ENCODE data around the gene RACK1.

RACK1 gene

DNA sequence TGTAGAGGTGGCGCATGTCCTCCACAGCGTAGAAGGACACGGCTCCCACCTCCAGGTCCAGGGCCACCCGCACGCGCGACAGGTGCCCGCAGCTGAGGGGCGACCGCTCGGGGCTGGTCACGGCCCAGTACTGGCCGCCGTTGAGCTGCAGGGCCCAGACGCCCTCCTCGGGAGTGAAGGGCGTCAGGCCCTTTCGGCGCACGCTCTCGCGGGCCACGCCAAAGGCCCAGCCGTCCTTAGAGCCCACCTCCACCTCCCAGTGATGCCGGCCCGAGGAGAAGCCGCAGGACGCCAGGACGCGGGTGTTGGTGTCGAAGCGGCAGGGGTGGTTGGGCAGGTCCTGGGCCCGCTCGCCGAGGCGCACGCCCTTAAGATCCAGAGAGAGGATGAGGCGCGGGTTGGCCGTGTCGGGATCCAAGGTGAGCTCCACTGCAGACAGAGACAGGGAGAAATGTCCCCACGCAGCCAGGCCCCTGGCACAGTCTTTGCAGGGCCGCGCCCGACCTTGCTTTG lies 48.4 kb downstream of the RACK1 start:
- DNase-seq (ENCODE audit: low spot score): no peak

DNA sequence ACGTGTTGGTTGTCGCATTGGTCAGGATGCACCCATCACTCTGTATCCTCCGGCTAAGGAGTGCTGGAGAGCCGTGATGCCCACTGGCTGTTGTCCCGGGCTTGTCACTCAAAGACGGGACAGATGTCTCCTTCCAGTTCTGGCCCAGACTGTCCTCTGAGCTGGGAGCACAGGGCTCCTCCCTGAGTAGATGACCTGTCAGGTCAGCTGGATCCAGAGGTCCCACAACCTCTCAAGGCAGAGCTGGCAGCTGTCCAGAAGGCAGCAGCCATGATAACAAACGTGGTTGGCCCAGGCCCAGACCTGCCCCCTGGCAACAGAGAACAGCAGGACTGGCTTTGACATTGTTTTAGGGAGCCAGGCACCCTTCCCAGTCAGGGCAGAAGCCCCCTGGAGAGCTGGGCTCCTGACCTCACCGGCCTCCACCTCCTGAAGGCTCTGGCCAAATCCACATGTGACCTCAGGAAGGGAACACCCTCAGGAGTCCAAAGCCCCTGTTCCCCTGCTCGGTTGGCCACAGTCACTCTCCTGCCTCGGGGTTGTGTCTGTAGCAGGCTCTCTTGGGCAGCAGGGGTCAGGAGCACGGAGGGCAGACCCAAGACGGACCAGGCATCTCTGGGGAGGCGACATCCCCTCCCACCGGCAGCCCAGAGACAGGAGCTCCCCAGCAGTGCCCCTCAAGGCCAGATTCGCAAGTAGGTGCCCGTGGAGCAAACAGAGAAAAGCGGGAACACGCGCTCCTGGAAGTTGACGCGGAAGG lies 49.0 kb downstream of the RACK1 start:
- DNase-seq (ENCODE audit: low spot score): no peak

DNA sequence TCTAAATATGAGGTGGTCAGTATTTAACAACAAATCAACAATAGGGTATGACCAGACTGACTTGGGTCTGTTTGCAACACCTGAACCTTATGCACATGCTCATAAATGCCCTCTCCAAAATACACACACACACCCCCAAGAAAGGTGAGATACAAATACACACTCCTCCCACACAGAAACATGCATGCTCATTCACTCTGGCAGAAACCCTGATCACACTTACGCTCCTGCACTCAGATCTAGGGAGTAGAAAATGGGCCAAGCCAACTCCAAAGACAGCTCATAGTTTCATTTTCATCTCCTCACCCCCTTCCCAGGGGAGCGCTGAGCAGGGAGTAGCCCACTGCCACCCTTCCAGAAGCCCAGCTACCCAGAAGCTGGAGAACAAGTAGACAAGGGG lies 50.0 kb downstream of the RACK1 start:
- no peak for DNase-seq (ENCODE audit: low spot score)

DNA sequence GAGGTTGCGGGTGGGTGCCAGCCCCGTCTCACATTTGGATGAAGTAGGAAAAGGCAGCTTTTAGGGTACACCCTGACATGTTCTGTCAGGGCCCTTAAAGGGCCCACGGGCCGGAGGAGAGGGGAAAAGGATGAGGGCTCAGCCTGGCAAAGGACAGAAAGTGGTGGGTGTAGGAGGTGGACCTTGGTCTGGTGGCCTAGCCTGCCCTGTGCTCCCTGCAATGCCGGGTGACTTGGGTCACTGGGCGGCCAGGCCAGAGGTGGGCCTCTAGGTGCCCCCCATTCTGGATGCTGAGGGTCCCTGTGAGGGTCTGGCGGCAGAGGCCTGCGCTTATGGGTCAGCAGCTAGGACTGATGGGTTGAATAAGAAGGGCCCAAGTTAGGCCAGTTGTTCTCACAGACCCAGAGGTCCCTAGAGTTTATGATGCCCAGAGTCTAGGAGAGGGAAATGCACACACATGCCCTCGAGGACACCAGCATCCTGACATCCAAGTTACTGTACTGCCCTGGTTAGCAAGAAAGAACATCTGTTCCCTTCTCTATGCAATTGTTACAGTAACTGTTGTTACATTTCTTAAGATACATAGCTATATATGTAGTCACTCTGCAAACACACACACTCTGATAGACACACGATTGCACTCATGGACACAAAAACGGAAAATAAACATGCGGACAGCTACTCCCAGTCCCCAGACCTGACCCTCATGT lies 51.2 kb downstream of the RACK1 start:
- DNase-seq (ENCODE audit: low spot score): no peak

DNA sequence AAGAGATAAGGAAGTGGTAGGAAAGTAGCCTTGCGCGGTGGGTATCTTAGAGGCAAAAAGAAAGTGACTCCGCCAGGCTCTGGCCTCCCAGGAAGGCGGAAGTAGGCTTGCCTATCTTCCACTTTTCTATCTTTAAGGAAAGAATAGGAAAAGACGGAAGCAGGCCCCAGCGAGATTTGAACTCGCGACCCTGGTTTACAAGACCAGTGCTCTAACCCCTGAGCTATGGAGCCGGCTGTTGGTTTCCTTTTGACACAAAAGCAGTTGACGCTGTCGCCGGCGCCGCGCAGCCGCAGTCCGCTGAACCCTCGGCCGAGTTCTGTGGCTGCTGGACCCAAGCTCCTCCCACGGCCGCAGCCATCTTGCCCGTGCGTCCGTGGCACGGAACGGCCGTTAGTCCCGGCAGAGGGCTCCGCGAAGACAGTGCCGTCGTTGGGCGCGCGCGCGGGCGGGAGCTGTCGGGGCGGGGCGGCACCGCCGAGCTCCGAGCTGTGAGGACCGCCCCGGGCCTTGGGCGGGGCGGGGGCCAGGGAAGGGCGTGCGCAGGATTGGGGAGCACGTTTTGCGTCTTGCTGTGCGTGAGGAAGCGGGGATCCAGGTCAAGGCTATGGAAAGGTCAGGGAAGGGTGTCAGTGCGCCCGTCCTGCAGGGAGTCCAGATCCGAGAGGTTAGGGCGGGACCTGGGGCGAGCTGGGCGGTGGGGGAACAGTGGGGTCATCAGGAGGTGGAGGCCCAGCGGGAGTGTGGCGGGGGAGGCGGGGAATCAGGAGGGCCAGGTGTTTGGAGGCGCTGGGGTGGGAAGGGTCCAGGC lies 52.0 kb downstream of the RACK1 start:
- DNase-seq (ENCODE audit: low spot score): peak; percentile 94

DNA sequence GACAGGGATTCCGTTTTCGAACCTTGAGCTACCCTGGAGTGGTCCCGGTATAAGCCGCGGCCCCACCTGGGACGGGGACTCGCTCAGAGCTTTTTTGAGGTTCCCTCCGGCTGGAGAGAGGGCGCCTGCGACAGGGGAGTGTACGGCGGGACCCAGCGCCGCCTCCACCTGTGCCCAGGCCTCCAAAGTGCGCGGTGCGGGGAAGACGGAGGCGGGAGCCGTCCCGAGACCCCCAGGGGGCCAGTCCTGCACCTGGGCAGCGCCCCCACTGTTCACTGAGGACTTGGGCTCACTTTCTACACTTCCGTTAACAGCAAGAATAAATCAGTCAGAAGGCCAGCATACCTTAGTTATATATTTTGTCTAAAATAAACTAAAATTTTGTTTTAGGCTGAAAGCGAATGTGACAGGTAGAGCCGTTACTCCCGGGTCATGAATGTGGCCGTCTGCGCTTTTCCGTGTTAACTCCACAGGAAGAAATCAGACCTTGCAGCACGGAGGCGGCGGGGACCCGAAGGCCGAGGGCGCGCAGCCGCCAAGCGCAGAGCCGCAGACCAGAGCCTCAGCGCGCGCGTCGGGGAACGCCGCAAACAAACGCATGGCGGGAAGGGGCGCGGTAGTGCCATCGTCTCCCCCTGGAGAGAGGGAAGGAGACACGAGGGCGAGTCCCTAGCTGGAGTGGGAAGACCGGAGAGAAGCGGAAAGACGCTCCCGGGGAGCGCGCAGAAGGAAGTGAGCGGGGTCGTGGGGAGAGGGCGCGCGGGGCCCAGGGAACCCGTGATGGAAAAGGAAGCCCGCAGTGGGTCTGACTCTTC lies 52.8 kb downstream of the RACK1 start:
- DNase-seq (ENCODE audit: low spot score): peak; percentile 54

DNA sequence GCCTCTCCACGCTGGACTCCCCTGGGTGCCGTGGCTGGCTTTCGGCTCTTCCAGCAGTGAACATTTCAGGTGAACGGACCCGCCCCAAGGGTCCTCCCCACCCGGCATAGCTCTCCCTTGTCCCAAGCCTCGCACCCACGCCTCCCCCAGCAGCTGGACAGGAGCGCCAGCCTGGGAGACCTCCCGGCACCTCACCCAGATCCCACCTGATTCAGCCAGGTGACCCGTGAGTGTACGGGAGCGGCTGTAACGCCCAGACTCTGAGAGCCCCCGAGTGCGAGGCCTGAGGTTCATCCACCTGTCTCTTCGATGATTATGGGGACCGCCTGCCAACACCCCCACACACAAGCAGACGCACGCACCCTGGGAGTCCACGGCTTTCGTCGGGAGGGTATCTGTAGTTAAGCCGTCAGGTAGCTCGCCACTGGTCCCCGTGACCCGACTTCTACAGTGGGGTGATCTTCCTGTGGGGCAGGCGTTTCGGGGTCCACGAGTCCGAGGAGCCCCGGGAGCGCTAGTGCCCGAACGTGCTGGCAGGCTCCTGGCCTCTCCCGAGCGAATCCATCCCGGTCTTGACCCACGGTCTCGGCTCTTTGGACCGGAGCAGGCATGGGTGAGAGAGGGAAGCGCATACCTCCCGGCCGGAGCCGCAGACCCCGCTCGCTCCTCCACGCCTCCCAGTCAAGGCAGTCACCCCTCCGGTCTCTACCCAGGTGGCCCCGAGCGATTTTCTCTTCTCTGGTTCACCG lies 53.6 kb downstream of the RACK1 start:
- DNase-seq (ENCODE audit: low spot score): no peak

DNA sequence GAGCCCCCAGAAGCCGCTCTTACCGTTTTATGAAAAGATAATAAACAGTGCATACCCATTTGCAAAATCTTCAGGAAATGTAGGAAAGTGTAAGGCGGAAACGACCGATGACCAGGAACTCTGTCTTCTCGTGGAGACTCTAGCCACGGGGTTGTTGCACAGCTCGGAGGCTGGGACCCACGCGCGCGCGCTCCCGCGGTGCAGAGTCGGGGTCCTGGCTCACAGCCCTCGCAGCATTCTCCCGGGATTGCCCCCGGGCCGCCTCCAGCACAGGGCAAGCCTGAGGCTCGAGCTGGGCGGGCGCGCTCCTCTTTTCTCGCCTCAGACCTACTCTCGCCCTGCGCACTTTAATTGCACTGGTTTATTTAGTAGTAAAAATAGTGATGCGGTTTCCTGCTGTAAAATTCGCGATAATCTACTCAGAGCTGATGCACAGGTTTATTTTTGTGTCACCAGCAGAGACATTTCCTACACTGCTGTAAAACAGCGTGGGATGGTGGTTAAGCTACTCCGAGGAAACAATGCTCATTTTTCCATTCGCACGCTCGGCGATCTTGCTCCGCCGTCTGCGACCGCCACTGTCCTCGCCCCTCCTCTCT lies 54.2 kb downstream of the RACK1 start:
- peak; percentile 33 for DNase-seq (ENCODE audit: low spot score)

DNA sequence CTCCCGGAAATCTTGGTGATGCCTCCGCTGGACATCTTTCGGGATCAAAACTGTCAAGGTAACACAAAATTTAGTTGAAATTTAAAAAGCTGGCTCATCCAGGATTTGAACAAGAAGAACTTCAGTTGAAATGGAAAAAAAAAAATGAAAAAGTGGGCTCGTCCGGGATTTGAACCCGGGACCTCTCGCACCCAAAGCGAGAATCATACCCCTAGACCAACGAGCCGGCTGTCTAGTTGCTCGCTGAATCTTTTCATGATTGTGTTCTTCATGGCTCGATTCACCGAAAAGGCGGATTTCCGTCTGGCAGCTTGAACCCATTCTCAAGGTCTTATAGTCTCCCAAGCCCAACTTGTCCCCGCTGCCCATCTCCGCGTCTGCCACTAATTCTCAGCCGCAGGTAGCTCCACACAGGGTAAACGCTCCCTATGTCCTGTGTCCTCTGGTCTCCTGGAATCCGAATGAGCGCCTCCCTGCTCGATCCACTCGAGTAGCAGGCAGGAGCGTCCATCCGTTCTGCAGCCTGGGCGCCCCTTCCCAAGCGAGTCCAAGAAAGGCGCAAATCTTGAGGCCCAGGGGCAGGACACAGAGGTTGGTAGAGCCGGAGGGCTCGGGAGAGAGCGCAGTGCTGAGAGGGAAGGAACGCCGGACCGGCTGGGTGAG lies 54.9 kb downstream of the RACK1 start:
- peak; percentile 82 for DNase-seq (ENCODE audit: low spot score)

DNA sequence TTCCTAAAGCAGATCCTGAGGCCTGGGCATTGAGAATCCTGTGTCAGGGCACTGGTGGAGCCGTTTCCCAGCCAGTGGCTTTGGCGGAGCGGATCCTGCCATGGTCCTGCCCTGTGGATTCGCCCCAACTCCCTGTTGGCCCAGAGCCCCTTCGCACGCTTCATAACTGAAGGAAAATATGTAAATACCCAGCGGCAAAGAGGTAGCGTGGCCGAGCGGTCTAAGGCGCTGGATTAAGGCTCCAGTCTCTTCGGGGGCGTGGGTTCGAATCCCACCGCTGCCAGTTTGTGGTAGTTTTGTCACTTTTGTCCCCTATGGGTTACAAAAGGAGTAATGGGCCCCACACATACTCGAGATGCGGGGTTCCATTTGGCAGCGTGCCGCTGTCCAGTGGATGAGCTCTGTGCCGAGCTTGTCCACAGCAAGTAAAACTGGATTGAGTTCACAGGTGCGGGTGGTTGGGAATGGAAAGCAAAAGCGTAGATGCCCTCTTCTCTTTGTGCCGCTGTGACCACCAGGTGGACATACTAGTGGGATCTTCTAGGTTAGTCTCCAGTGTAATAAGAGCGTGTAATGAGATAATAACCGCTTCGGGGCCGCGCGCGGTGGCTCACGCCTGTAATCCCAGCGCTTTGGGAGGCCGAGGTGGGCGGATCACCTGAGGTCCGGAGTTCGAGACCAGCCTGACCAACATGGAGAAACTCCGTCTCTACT lies 56.0 kb downstream of the RACK1 start:
- DNase-seq (ENCODE audit: low spot score): peak; percentile 63

DNA sequence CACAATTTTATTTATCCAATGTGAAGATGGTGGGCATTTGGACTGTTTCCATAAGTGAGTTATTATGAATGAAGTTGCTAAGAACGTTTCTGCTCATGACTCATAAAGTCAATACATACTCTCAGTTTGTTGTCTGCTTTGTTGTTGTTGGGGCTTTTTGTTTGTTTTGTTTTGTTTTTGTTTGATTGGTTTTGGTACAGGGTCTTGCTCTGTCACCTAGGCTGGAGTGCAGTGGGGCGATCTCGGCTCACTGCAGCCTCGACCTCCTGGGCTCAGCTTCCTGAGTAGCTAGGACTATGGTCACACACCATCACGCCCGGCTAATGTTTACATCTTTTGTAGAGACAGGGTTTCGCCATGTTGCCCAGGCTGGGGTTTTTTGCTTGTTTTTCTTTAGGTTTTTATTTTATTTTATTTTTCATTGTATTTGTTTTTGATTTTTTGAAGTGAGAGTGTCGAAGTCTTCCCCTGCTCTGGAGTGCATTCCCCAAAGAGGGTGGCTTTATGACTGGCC lies 56.7 kb downstream of the RACK1 start:
- no peak for DNase-seq (ENCODE audit: low spot score)

Data from globus pallidus (tissue), 1 donor.